ENCODE data around the gene EVPLL. TPM values are rescaled to one million over a fixed set of nuclear protein-coding genes. Genes with fewer than 3 reads are reported as not detected.
"Not testable (repeated sequence)": the region's sequence is repeated elsewhere in the genome, so short reads cannot be mapped to it uniquely, and the experiment has no call there.

The EVPLL gene
- total RNA-seq, 2 experiments from 2014 or later = not detected

DNA sequence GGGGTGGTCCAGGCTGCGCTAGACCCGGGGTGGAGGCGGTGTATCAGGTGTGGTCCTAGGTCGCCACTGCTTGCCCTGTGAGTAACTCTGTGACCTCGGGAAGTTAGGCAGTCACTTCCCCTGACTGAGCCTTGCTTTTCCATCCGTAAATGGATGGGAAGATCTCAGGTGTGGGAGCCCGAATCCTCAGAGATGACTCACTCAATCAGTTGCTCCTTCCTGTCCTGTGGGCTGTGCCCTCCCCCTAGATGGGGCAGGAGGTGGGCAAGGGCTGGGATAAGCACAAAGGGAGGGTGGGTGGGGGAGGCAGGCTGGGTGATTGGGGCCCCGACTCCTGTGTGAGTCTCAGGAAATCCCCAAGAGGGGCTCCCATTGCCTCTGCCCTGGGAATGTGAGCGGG, 54.6 kb downstream of the EVPLL start:
- intact Hi-C loops (cut with micrococcal nuclease; ENCODE audit: unreplicated experiment); H3K9me2 ChIP-seq (ENCODE audit: insufficient read depth, low read length); H3K4me1 ChIP-seq (ENCODE audit: insufficient read depth, low read length, poor library complexity, severe bottlenecking); CTCF ChIA-PET (ENCODE audit: unreplicated experiment); H4K20me1 ChIP-seq (ENCODE audit: insufficient read depth, low read length); H3K27ac ChIP-seq (ENCODE audit: low read depth, low read length, poor library complexity, severe bottlenecking); POLR2A ChIA-PET; H3K36me3 ChIP-seq (ENCODE audit: insufficient read depth, low read length); H3K9me3 ChIP-seq (ENCODE audit: low read length); H3K79me2 ChIP-seq (ENCODE audit: insufficient read depth, low read depth, low read length); BruUV-seq (replicated peaks); DNase-seq (ENCODE audit: low spot score); H2AFZ ChIP-seq (ENCODE audit: low read length); H3K4me3 ChIP-seq (ENCODE audit: low read depth, low read length, poor library complexity, severe bottlenecking); H3K4me2 ChIP-seq (ENCODE audit: low read length): not testable (repeated sequence)

Small RNAs within 50 kb of the gene (microRNA-seq; reads per million reads assigned to microRNA genes)
- 2.3 reads per million for gene MIR6778 (ENCODE audit: borderline replicate concordance)

Small RNAs within 50 kb of the gene (small RNA-seq; reads per million reads assigned to genes)
- gene AL353997.5 = not detected
- not detected for gene YWHAEP2

Other genes starting within 250 kb of the EVPLL start
- gene ALKBH5, start 193.9 kb upstream of the EVPLL start, total RNA-seq (2014; rRNA removed; shearing (Covaris generic)) = 99.3 and 100 TPM in 2 replicates
- gene ALKBH5, start 193.9 kb upstream of the EVPLL start, total RNA-seq (2022) = 120 and 125 TPM in 2 replicates
- gene LLGL1, start 152.1 kb upstream of the EVPLL start, total RNA-seq (2014; rRNA removed; shearing (Covaris generic)) = 11.9 and 14.1 TPM in 2 replicates
- gene LLGL1, start 152.1 kb upstream of the EVPLL start, total RNA-seq (2022) = 19.9 and 20.8 TPM in 2 replicates
- 141 and 155 TPM in 2 replicates for gene FLII, start 119.0 kb upstream of the EVPLL start, total RNA-seq (2014; rRNA removed; shearing (Covaris generic))
- gene FLII, start 119.0 kb upstream of the EVPLL start, total RNA-seq (2022) = 219 and 235 TPM in 2 replicates
- gene MIEF2, start 117.1 kb upstream of the EVPLL start, total RNA-seq (2014; rRNA removed; shearing (Covaris generic)) = 7.6 and 7.9 TPM in 2 replicates
- 11.8 and 12.7 TPM in 2 replicates for gene MIEF2, start 117.1 kb upstream of the EVPLL start, total RNA-seq (2022)
- gene TOP3A, start 62.8 kb upstream of the EVPLL start, total RNA-seq (2014; rRNA removed; shearing (Covaris generic)) = 48.3 and 48.5 TPM in 2 replicates
- gene TOP3A, start 62.8 kb upstream of the EVPLL start, total RNA-seq (2022) = 63.0 and 64.4 TPM in 2 replicates
- 11.1 and 11.8 TPM in 2 replicates for gene SMCR8, start 62.5 kb upstream of the EVPLL start, total RNA-seq (2014; rRNA removed; shearing (Covaris generic))
- 16.1 and 16.3 TPM in 2 replicates for gene SMCR8, start 62.5 kb upstream of the EVPLL start, total RNA-seq (2022)
- 62.7 and 66.5 TPM in 2 replicates for gene SHMT1, start 14.2 kb upstream of the EVPLL start, total RNA-seq (2014; rRNA removed; shearing (Covaris generic))
- gene SHMT1, start 14.2 kb upstream of the EVPLL start, total RNA-seq (2022) = 92.1 and 101 TPM in 2 replicates
- gene LGALS9C, start 99.0 kb downstream of the EVPLL start, total RNA-seq (2014; rRNA removed; shearing (Covaris generic)) = not detected in 2 replicates
- gene LGALS9C, start 99.0 kb downstream of the EVPLL start, total RNA-seq (2022) = not detected in 2 replicates

Data from OCI-LY7 (cell line).